Panc1 (cell line): Measurements from ENCODE around the gene CTTNBP2. TPM values are rescaled to one million over a fixed set of nuclear protein-coding genes. Genes with fewer than 3 reads are reported as not detected.

Experiments
- ATAC-seq: fragments of 200-7000 bp; cut with Tn5 transposase; 2 replicates; pipeline ENCODE4 v1.9.1; 2020; ENCODE audit warnings: mild to moderate bottlenecking, moderate library complexity
- BruUV-seq: library from RNA; stranded (reverse); fragments of 400-500 nt; replicated peaks from 2 replicates; lab custom pipeline; 2021; lab: Mats Ljungman, UMichigan
- CTCF ChIA-PET: fragments of 300-600 bp; sonication (Branson Sonifier 250); formaldehyde crosslinking; loops from one replicate; lab custom pipeline; 2022; ENCODE audit warnings: antibody characterized with exemption; lab: Charles Lee
- POLR2A ChIA-PET: fragments of 300-600 bp; sonication (Branson Sonifier 250); formaldehyde crosslinking; loops from one replicate; lab custom pipeline; 2022; ENCODE audit warnings: antibody characterized with exemption; lab: Charles Lee
- DNase-seq: peaks from one replicate; pipeline ENCODE4 v3.0.0-alpha.2; 2010; ENCODE audit warnings: low read depth, low spot score
- H3K27ac ChIP-seq: 2 replicates; pipeline ENCODE4 v1.5.1; 2011; ENCODE audit warnings: mild to moderate bottlenecking, low read length, inconsistent platforms
- H3K27me3 ChIP-seq: fragments of 200-500 bp; sonication (Bioruptor generic); 2 replicates; pipeline ENCODE4 v1.6.0; 2014; ENCODE audit warnings: low read length, inconsistent platforms; ENCODE audit not compliant: control insufficient read depth, insufficient read depth
- H3K36me3 ChIP-seq: fragments of 200-500 bp; sonication (Bioruptor generic); 2 replicates; pipeline ENCODE4 v1.5.1; 2014; ENCODE audit warnings: inconsistent platforms, mild to moderate bottlenecking, low read length, moderate library complexity; ENCODE audit not compliant: control insufficient read depth, insufficient read depth
- H3K4me1 ChIP-seq: 2 replicates; pipeline ENCODE4 v1.5.1; 2011; ENCODE audit warnings: inconsistent platforms, mild to moderate bottlenecking, low read length, moderate library complexity; ENCODE audit not compliant: control insufficient read depth, insufficient read depth
- H3K4me3 ChIP-seq, 2 experiments: 2 replicates each; pipeline ENCODE4 v1.5.1; 2011 to 2012; ENCODE audit warnings: low read depth in 2 of 2, low read length in 2 of 2, mild to moderate bottlenecking in 2 of 2, inconsistent platforms in 1 of 2, moderate library complexity in 1 of 2
- H3K9me3 ChIP-seq: fragments of 200-500 bp; sonication (Bioruptor generic); 2 replicates; pipeline ENCODE4 v1.5.1; 2014; ENCODE audit warnings: low read depth, mild to moderate bottlenecking, inconsistent platforms, low read length, moderate library complexity; ENCODE audit not compliant: control insufficient read depth, insufficient read depth
- POLR2AphosphoS5 ChIP-seq: IDR thresholded peaks from 2 replicates; pipeline ENCODE4 v1.6.1; 2012; ENCODE audit warnings: mild to moderate bottlenecking, low read depth, low read length, moderate library complexity
- SIN3A ChIP-seq: IDR thresholded peaks from 2 replicates; pipeline ENCODE4 v1.6.1; 2012; ENCODE audit warnings: low read depth, mild to moderate bottlenecking, low read length, moderate library complexity, borderline replicate concordance; ENCODE audit not compliant: insufficient read depth
- TCF7L2 ChIP-seq: IDR thresholded peaks from 2 replicates; pipeline ENCODE4 v1.6.1; 2011; ENCODE audit warnings: mild to moderate bottlenecking, low read depth, low read length, inconsistent platforms
- in situ Hi-C: cut with HindIII; loops from 2 replicates; pipeline ENCODE4 v1.10.0; 2016; ENCODE audit warnings: low sequenced_read_pairs, low pct_unique_long_range_greater_than_20kb
- intact Hi-C: fragments of 100-400 bp; cut with micrococcal nuclease; formaldehyde crosslinking; loops from one replicate; pipeline ENCODE4 v1.10.0; 2022; ENCODE audit not compliant: unreplicated experiment
- total RNA-seq: library from RNA; stranded (reverse); gene quantifications from one replicate; pipeline ENCODE4 v1.2.1, GENCODE V29; 2021; ENCODE audit not compliant: unreplicated experiment
- TF ChIP-seq, protein P1 (sequence below): fragments of 450-650 bp; IDR thresholded peaks from 2 replicates; pipeline ENCODE4 v1.5.1; 2017; ENCODE audit warnings: mild to moderate bottlenecking
- TF ChIP-seq, protein P2 (sequence below), 2 experiments: IDR thresholded peaks; 2 replicates each; pipeline ENCODE4 v1.6.1; 2011 to 2012; ENCODE audit warnings: low read depth in 2 of 2, control low read depth in 1 of 2, low read length in 1 of 2, mild to moderate bottlenecking in 1 of 2, moderate library complexity in 1 of 2; ENCODE audit not compliant: insufficient read depth in 1 of 2

The CTTNBP2 gene
- total RNA-seq, 1 experiment from 2014 or later = 1.0 TPM

DNA sequence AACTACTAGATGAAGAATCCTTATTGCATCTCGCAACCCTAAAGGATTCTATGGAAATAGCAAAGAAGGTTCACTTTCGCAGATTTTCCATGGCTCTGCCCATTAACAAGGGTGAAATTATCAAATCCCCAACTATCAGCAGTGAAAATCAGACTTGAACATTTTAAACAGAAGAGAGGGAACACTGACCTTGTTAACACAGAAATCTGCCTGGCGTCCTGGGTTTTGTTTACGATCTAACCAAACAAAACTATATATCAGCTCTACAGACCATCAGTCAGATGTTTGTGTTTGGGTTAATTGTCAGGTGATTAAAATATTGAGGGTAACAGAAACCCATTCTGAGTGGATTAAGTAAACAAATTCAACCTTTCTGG, 1.9 kb downstream of the CTTNBP2 start:
- H3K4me3 ChIP-seq = no peak overlapping the region
- H3K27ac ChIP-seq = no peak overlapping the region
- H3K4me1 ChIP-seq = peaks cover 5% of the 10 kb centered on the region; the same call in 1 of the 2 replicates
- peaks cover 4% of the 10 kb centered on the region; the same call in 1 of the 2 replicates for H3K36me3 ChIP-seq
- H3K9me3 ChIP-seq = no peaks in the 10 kb centered on the region
- POLR2A ChIA-PET = interaction anchor here (0.6 kb wide), 1 partner anchor 154 kb away, joined by 4 read pairs; no protein-coding TSS in a partner anchor
- intact Hi-C loops (no loop called here), in situ Hi-C loops (no loop called here)
- no peak for ATAC-seq
- TF ChIP-seq TCF7L2 (no peak), POLR2AphosphoS5 (no peak), SIN3A (no peak)
- TF ChIP-seq, protein P1, sequence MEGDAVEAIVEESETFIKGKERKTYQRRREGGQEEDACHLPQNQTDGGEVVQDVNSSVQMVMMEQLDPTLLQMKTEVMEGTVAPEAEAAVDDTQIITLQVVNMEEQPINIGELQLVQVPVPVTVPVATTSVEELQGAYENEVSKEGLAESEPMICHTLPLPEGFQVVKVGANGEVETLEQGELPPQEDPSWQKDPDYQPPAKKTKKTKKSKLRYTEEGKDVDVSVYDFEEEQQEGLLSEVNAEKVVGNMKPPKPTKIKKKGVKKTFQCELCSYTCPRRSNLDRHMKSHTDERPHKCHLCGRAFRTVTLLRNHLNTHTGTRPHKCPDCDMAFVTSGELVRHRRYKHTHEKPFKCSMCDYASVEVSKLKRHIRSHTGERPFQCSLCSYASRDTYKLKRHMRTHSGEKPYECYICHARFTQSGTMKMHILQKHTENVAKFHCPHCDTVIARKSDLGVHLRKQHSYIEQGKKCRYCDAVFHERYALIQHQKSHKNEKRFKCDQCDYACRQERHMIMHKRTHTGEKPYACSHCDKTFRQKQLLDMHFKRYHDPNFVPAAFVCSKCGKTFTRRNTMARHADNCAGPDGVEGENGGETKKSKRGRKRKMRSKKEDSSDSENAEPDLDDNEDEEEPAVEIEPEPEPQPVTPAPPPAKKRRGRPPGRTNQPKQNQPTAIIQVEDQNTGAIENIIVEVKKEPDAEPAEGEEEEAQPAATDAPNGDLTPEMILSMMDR = no peak
- TF ChIP-seq, protein P2, sequence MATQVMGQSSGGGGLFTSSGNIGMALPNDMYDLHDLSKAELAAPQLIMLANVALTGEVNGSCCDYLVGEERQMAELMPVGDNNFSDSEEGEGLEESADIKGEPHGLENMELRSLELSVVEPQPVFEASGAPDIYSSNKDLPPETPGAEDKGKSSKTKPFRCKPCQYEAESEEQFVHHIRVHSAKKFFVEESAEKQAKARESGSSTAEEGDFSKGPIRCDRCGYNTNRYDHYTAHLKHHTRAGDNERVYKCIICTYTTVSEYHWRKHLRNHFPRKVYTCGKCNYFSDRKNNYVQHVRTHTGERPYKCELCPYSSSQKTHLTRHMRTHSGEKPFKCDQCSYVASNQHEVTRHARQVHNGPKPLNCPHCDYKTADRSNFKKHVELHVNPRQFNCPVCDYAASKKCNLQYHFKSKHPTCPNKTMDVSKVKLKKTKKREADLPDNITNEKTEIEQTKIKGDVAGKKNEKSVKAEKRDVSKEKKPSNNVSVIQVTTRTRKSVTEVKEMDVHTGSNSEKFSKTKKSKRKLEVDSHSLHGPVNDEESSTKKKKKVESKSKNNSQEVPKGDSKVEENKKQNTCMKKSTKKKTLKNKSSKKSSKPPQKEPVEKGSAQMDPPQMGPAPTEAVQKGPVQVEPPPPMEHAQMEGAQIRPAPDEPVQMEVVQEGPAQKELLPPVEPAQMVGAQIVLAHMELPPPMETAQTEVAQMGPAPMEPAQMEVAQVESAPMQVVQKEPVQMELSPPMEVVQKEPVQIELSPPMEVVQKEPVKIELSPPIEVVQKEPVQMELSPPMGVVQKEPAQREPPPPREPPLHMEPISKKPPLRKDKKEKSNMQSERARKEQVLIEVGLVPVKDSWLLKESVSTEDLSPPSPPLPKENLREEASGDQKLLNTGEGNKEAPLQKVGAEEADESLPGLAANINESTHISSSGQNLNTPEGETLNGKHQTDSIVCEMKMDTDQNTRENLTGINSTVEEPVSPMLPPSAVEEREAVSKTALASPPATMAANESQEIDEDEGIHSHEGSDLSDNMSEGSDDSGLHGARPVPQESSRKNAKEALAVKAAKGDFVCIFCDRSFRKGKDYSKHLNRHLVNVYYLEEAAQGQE (IDR thresholded peaks at IDR 0.05; ENCODE audit: insufficient read depth in 1 of 2, low read depth in 2 of 2, low read length in 1 of 2) = no peak
- CTCF ChIA-PET = no interaction called here
- peaks cover 33% of the 10 kb centered on the region for H3K27me3 ChIP-seq
- DNase-seq = no peak
- BruUV-seq = no TSS peak

DNA sequence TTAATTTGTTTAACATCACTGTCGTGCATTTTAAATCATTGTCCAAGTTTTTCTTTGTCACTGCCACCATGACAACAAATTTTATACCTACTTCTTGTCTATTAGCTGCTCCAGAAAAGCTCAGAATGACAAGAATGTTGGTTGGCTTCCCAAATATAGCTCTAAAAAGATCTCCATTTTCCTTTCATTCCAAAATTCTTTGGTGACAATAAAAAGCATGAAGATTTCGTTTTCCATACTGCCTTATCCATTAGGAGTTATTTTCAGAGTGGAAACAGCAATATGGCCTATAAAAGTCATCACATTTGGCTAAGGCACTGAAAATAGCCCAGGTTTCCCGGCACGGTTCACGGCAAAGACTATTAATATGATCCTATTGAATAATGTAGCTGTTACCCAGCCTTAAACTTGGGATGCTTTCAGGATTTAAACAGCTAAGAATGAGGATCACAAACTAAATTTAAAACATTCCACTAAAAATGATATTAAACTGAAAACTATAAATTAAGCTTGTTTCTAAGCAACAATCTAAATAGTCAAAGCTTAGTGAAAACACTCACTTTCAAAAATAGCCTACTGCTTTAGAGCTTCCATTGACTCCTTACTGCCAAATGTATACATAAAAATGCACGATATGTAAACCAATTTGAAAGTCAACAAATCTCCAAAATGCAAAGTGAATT, 2.7 kb downstream of the CTTNBP2 start:
- TF ChIP-seq, protein P1 = no peak
- TF ChIP-seq, protein P2 (IDR thresholded peaks at IDR 0.05; ENCODE audit: insufficient read depth in 1 of 2, low read depth in 2 of 2, low read length in 1 of 2) = no peak
- no peak for TF ChIP-seq TCF7L2
- no peak for TF ChIP-seq SIN3A
- no peak for TF ChIP-seq POLR2AphosphoS5
- H3K27ac ChIP-seq = no peak overlapping the region
- ChIA-PET CTCF (no interaction called here), POLR2A (no interaction called here)
- H3K4me1 ChIP-seq = peaks cover 5% of the 10 kb centered on the region; the same call in 1 of the 2 replicates
- peaks cover 4% of the 10 kb centered on the region; the same call in 1 of the 2 replicates for H3K36me3 ChIP-seq
- intact Hi-C loops (no loop called here), in situ Hi-C loops (no loop called here)
- BruUV-seq = no TSS peak
- DNase-seq (no peak), ATAC-seq (no peak)
- H3K27me3 ChIP-seq = peaks cover 33% of the 10 kb centered on the region
- no peak overlapping the region for H3K4me3 ChIP-seq
- H3K9me3 ChIP-seq = no peaks in the 10 kb centered on the region
